Skeletal muscle satellite cell (primary cell): ENCODE results near the gene RPL27A.
A peak's percentile ranks its signal among the peaks of the same experiment; 100 is the strongest.

Experiments
- H3K27me3 ChIP-seq: 2 replicates; pipeline ENCODE4 v1.7.0; 2013; ENCODE audit warnings: low read length; ENCODE audit not compliant: control insufficient read depth, insufficient read depth
- H3K36me3 ChIP-seq: 2 replicates; pipeline ENCODE4 v1.7.0; 2013; ENCODE audit warnings: mild to moderate bottlenecking, control low read depth, low read length; ENCODE audit not compliant: insufficient read depth
- H3K4me1 ChIP-seq: 2 replicates; pipeline ENCODE4 v1.7.0; 2013; ENCODE audit warnings: low read length; ENCODE audit not compliant: control insufficient read depth, insufficient read depth
- H3K4me2 ChIP-seq: 2 replicates; pipeline ENCODE4 v1.7.0; 2013; ENCODE audit warnings: mild to moderate bottlenecking, low read length
- H3K4me3 ChIP-seq: 2 replicates; pipeline ENCODE4 v1.7.0; 2013; ENCODE audit warnings: low read length
- H3K9ac ChIP-seq: 2 replicates; pipeline ENCODE4 v1.7.0; 2013; ENCODE audit warnings: mild to moderate bottlenecking, low read depth, low read length, moderate library complexity
- H3K9me3 ChIP-seq: replicated peaks from 2 replicates; pipeline ENCODE4 v1.7.0; 2013; ENCODE audit warnings: mild to moderate bottlenecking, control low read depth, low read length

The RPL27A gene

DNA sequence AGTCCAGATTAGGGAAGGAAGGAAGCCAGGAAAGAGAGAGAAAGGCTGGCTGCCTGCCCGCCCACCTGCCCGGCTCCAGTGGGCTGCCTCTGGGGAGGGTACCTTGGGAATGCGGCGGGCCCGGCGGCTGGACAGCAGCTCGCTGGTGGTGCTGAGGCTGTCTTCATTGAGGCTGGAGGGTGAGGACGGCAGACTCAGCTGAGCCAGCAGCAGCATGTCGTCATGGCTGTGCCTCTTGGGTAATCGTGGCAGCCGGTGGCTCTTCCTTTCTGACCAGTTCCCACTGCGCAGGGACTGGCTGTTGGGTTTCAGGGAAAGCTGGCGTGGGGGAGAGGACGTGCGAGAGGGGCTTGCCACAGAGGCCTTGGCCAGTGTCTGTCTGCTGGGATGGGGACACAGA, 32.9 kb downstream of the RPL27A start:
- Histone ChIP-seq H3K4me1 (peaks cover 58% of the 10 kb centered on the region), H3K4me2 (no peak overlapping the region), H3K9me3 (no peaks in the 10 kb centered on the region), H3K27me3 (no peaks in the 10 kb centered on the region), H3K9ac (no peak overlapping the region), H3K4me3 (no peak overlapping the region), H3K36me3 (peaks cover 35% of the 10 kb centered on the region)

DNA sequence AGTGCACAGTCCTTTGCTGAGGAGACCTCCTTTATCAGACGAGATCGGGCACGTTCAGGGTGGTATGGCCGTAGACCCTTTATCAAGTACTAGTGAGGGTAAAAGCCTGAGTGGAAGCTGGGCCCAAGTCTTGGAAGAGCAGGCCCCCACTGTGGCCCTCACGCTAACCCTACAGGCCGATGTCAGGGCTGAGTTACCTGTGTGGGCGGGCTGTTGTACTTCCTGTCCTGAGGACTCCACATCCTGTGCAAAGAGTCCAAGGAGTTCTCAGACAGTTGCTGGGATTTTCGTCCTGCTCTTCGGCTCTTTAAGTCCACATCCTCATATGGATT, 34.9 kb downstream of the RPL27A start:
- H3K36me3 ChIP-seq = peaks cover 27% of the 10 kb centered on the region
- H3K4me3 ChIP-seq = peak overlapping the region; percentile 21
- H3K4me2 ChIP-seq = peak overlapping the region; percentile 44
- no peaks in the 10 kb centered on the region for H3K9me3 ChIP-seq
- H3K4me1 ChIP-seq = peaks cover 79% of the 10 kb centered on the region
- peak overlapping the region; percentile 52 for H3K9ac ChIP-seq
- H3K27me3 ChIP-seq = no peaks in the 10 kb centered on the region

DNA sequence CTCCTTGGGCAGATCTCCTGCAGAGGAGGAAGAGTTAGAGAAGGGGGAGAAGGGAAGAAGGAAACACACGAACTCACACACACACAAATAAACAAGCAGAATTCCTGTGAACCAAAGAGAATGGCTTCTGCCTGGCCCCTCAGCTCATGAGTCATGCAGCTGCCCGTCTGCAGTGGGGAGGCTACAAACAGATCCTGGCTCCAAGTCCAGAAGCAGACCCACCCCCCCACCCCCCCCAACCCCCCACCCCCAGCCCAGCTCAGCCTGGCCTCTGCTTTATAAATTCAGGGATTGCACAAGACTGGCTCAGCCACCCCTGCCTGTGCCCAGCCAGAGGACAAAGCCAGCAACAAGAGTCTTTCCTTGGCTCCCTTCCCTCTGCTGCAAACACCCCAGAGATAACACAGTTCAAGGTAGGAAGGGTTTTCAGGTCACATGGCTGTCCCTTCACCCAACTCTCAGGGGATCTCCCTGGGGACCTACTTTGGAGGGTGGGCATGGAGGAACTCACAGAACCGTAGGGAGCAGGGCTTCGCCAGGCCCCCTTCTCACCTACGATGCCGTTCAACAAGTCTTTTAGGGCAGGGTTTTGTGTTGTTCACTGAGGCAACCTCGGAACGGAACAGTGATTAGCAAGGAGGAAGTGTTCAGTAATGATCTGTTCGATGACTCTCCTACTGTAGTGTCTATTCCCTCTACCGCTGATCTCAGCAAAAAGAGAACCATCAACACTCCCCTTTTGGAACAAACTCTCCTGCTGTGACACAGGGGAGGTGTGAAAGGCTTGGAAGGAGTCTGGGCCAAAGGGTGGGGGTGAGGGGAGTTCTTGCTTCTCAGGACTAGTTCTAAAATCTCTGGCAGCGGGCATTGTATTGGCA, 35.5 kb downstream of the RPL27A start:
- Histone ChIP-seq H3K9ac (peak overlapping the region; percentile 83), H3K4me1 (peaks cover 84% of the 10 kb centered on the region), H3K4me3 (peak overlapping the region; percentile 62), H3K9me3 (no peaks in the 10 kb centered on the region), H3K27me3 (no peaks in the 10 kb centered on the region), H3K4me2 (peak overlapping the region; percentile 83), H3K36me3 (peaks cover 32% of the 10 kb centered on the region)

DNA sequence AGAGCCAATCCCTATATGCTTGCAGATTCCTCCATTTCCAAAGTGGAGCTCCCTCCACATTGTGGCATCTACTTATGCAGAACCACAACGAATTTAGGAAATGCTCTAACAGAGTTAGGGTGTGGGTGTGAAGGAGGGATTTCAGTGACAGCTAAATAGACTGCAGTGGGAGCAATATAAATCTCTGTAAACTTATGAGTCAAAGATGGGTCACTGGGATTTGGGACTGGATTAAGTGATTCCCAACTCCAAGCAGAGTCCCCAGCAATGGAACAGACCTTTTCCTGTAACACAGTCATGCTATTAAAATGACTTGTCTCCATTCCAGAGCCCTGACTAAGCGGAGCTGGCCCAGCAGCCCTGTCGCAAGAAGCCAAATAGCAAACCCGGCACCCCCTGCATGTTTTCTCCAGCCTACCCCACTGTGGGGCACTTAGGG, 36.6 kb downstream of the RPL27A start:
- Histone ChIP-seq H3K4me3 (peak overlapping the region; percentile 62), H3K9me3 (no peaks in the 10 kb centered on the region), H3K4me1 (peaks cover 84% of the 10 kb centered on the region), H3K27me3 (no peaks in the 10 kb centered on the region), H3K4me2 (peak overlapping the region; percentile 83), H3K9ac (peak overlapping the region; percentile 83), H3K36me3 (peaks cover 30% of the 10 kb centered on the region)

DNA sequence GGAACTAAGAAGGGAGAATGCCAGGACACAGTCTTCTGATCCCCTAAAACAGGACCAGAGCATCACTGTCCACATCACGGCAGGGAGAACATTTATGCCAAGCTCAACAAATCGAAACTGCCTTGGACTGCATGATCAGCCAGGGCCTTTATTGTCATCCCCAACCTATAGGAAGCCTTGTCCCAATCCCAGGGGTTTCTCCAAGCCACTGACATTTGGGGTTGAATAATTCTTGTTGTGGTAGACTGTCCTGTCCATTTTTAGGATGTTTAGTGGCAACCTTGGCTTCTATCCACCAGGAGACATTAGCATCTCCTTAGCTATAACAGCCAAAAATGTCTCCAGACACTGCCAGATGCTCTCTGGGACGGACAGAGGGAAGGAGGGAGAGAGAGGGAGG, 37.1 kb downstream of the RPL27A start:
- peaks cover 79% of the 10 kb centered on the region for H3K4me1 ChIP-seq
- peak overlapping the region; percentile 83 for H3K4me2 ChIP-seq
- peak overlapping the region; percentile 34 for H3K4me3 ChIP-seq
- peak overlapping the region; percentile 69 for H3K9ac ChIP-seq
- H3K27me3 ChIP-seq = no peaks in the 10 kb centered on the region
- H3K36me3 ChIP-seq = peaks cover 28% of the 10 kb centered on the region
- H3K9me3 ChIP-seq = no peaks in the 10 kb centered on the region

DNA sequence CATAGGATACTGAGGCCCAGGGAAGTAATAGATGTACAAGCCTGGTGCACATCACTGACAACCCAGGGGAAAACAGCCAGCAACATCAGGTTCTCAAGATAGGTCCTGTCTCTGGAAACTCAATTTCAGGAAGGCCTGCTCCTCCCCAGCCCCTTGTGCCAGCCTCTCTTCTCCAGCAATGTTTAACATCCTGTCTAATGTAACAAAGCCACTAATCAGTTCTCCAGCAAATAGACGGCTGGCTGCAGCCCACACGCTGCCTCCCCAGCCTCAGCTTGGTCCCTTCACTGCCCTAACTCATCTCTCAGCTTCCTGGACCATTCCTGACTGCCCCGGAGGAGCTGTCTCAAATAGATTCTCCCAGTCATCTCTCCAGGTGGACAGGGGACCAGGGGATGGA, 37.8 kb downstream of the RPL27A start:
- H3K4me1 ChIP-seq = peaks cover 73% of the 10 kb centered on the region

DNA sequence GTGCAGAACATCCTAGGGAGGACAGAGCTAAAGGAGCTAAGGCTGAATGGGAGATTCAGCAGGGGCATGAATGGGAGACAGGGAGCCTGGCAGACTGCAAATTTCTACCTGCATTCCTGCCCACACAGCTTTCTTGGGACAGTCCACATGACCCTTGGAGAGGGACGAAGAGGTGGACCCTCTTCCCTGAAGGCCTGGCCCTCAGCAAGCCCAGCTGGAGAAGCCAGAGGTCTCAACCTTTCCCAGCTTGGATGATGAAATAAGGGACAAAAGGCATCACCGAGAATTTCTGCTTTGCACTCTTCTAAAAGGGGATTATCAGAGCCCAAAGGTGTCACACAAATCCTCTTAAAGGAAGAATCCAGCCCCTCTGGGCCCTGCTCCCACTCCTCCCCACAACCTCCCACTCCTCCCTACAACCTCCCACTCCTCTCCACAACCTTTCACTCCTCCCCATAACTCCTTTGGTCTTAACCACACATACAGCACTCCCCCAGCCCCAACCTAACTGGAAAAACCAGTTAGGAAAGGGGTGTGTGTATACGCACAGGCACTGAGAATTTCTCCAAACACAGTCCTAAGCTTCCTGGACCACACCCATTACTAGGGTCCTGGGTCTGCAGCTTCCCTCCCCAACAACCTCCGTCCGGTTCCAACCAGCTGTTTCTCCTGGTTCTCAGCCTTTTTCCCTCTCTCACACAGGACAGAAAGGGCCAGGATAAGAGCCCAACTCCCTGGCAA, 38.4 kb downstream of the RPL27A start:
- no peak overlapping the region for H3K4me3 ChIP-seq
- peaks cover 66% of the 10 kb centered on the region for H3K4me1 ChIP-seq
- H3K9ac ChIP-seq = peak overlapping the region; percentile 69
- no peaks in the 10 kb centered on the region for H3K27me3 ChIP-seq
- no peaks in the 10 kb centered on the region for H3K9me3 ChIP-seq
- H3K36me3 ChIP-seq = peaks cover 30% of the 10 kb centered on the region
- peak overlapping the region; percentile 83 for H3K4me2 ChIP-seq

More for the DNA sequence above, 37.8 kb downstream of the RPL27A start:
- Histone ChIP-seq H3K27me3 (no peaks in the 10 kb centered on the region), H3K4me2 (peak overlapping the region; percentile 83), H3K36me3 (peaks cover 25% of the 10 kb centered on the region), H3K4me3 (peak overlapping the region; percentile 34), H3K9ac (peak overlapping the region; percentile 69), H3K9me3 (no peaks in the 10 kb centered on the region)

DNA sequence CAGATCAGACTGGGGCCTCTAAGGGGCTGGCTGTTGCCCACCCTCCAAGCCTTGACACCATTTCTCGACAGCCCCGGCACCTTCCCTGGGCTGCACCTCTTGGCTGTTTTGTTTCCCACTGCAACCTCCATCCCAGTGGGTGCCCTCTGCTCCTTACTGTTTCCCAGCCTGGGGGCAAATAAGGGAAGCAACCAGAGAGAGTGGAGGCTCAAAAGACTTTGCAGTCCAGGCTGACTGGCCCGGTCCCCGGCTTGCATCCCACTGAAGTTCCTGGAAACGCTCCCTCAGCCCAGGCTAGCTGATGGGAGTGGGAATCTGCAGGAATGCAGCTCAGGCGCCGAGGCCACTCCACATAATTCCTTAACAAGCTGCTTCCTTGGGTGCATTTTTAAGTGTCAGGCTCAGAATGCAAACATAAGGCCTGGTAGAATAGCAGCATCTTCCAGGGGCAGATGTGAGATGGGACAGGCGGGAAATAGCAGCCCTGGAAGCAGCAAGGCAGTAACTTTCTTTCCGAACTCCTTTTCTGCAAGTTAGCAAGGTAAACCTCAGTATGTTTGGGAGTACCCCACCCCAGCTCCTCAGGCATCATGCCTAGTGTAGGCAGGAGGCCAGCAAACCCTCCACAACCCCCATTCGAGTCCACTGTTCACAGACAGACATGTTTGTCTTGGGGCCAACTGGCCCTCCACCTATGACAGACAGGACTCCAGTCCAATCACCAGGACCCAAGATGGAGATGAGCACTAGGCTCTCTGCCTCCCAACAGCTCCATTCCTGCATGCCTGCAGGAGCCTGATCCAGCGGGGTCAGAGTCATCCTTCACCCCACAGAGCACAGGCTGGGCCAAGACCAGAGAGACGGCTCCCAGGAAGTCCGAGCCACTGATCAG, 39.3 kb downstream of the RPL27A start:
- Histone ChIP-seq H3K4me1 (peaks cover 61% of the 10 kb centered on the region), H3K4me2 (no peak overlapping the region), H3K9me3 (no peaks in the 10 kb centered on the region), H3K4me3 (no peak overlapping the region), H3K36me3 (peaks cover 34% of the 10 kb centered on the region), H3K9ac (peak overlapping the region; percentile 18), H3K27me3 (no peaks in the 10 kb centered on the region)

DNA sequence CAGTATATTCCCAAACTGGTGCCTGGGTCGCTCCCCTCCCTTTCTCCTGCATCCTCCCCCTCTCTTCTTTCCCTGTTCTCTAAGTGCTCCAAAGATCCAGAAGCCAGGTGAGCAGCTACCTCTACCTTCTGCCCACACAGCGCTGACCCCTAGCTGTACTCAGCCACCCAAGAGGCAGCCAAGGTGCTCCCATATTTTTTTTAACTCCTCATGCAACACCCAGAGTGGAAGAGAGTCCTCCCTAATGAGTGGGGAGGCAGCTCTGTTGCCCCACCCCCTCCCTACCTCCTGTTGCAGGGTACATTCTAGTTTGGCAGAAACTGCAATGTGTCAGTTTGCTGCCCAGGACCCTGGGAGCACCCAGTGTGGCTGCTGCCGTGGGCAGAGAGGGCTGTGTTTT, 40.2 kb downstream of the RPL27A start:
- H3K27me3 ChIP-seq = no peaks in the 10 kb centered on the region
- no peak overlapping the region for H3K4me2 ChIP-seq
- peaks cover 27% of the 10 kb centered on the region for H3K36me3 ChIP-seq
- no peak overlapping the region for H3K4me3 ChIP-seq
- H3K9ac ChIP-seq = no peak overlapping the region
- H3K9me3 ChIP-seq = no peaks in the 10 kb centered on the region
- H3K4me1 ChIP-seq = peaks cover 61% of the 10 kb centered on the region

DNA sequence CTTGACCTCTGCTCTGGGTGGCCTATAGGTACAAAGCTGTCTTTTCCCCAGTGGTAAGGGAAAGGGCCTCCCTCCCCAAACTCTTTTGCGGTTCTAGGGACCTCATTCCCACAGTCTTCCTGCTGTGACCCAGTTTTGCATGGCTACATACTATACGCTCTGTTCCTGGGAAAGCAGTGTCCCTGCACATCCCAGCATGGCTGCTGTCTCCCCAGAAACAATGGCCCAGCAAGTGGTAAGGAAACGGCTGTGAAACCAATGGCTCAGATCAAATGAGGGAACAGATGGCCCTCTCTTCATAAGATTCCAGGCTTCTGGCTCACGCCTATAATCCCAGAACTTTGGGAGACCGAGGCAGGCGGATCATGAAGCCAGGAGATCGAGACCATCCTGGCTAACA, 41.1 kb downstream of the RPL27A start:
- peaks cover 61% of the 10 kb centered on the region for H3K4me1 ChIP-seq

DNA sequence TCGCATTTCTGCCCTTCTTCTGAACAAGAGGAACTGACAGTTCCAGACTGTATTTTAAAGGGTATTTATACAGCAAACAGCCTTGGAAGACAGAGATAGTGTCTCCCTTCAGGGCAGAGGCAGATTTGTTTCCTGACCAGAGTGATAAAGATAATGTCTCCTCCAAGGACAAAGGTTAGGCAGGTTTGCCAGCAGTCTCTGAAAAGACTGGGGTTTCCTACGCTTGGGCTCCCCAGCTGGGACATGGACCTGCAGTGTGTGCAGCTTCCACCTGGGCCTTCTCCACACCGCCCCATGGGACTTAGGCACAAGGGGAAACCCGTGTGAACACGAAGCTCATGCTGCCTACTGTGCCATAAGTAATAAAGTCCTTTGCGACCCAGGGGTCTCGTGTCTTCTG, 42.1 kb downstream of the RPL27A start:
- Histone ChIP-seq H3K9ac (no peak overlapping the region), H3K36me3 (peaks cover 29% of the 10 kb centered on the region), H3K4me1 (peaks cover 55% of the 10 kb centered on the region), H3K4me3 (no peak overlapping the region), H3K9me3 (no peaks in the 10 kb centered on the region), H3K4me2 (no peak overlapping the region), H3K27me3 (no peaks in the 10 kb centered on the region)

More for the DNA sequence above, 41.1 kb downstream of the RPL27A start:
- no peaks in the 10 kb centered on the region for H3K9me3 ChIP-seq
- H3K36me3 ChIP-seq = peaks cover 27% of the 10 kb centered on the region
- H3K27me3 ChIP-seq = no peaks in the 10 kb centered on the region
- H3K4me3 ChIP-seq = no peak overlapping the region
- H3K4me2 ChIP-seq = no peak overlapping the region
- no peak overlapping the region for H3K9ac ChIP-seq
